Gastroesophageal sphincter (tissue), 3 donors: Measurements from ENCODE around the gene GPRC5D.

Experiments
- EP300 ChIP-seq: sonication (generic); formaldehyde crosslinking; IDR thresholded peaks from one replicate; pipeline ENCODE4 v1.6.1; 2017; ENCODE audit warnings: antibody characterized with exemption, mild to moderate bottlenecking
- POLR2A ChIP-seq, 2 donors: fragments of 450-650 bp; IDR thresholded peaks; one replicate each; pipeline ENCODE4 v1.6.1; 2017; ENCODE audit warnings: antibody characterized with exemption in 2 of 2, mild to moderate bottlenecking in 2 of 2, moderate library complexity in 1 of 2
- POLR2AphosphoS5 ChIP-seq: sonication (generic); formaldehyde crosslinking; IDR thresholded peaks from one replicate; pipeline ENCODE4 v1.6.1; 2017; ENCODE audit warnings: antibody characterized with exemption
- TF ChIP-seq, protein P1 (sequence below), 4 experiments: fragments of 200-600 bp in 2 of 4; fragments of 450-650 bp in 2 of 4; sonication (generic) in 1 of 4; IDR thresholded peaks; one replicate each; pipeline ENCODE4 v1.5.1; 2017 to 2019; ENCODE audit warnings: antibody characterized with exemption in 4 of 4, mild to moderate bottlenecking in 2 of 4, moderate library complexity in 2 of 4

DNA sequence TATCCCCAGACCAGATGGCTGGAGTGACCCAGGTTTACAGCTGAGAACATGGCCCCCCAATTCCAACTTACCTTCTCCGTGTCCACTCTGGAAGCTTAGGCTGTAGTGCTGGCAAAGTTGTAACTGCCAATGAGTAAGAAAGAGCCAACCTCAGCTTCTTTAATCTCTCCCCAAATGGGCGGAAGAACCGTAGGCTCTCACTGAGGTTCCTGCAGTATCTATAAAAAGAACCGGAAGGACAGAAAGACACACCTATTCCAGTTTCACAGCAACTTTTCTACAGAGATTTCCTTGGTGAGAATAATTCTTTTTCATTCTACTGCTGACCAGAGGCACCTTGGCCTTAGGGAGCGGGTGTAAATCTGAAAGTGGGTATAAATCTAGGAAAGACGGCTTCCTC lies at the start of gene GPRC5D:
- TF ChIP-seq, protein P1, sequence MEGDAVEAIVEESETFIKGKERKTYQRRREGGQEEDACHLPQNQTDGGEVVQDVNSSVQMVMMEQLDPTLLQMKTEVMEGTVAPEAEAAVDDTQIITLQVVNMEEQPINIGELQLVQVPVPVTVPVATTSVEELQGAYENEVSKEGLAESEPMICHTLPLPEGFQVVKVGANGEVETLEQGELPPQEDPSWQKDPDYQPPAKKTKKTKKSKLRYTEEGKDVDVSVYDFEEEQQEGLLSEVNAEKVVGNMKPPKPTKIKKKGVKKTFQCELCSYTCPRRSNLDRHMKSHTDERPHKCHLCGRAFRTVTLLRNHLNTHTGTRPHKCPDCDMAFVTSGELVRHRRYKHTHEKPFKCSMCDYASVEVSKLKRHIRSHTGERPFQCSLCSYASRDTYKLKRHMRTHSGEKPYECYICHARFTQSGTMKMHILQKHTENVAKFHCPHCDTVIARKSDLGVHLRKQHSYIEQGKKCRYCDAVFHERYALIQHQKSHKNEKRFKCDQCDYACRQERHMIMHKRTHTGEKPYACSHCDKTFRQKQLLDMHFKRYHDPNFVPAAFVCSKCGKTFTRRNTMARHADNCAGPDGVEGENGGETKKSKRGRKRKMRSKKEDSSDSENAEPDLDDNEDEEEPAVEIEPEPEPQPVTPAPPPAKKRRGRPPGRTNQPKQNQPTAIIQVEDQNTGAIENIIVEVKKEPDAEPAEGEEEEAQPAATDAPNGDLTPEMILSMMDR (IDR thresholded peaks at IDR 0.05): no peak
- no peak for TF ChIP-seq POLR2A (IDR thresholded peaks at IDR 0.05)
- no peak for TF ChIP-seq EP300
- TF ChIP-seq POLR2AphosphoS5: no peak
